GM19395 (cell line): ENCODE measurements around the gene SLIT3.

ENCODE experiments used
- ATAC-seq: cut with Tn5 transposase; IDR thresholded peaks from one replicate; pipeline ENCODE4 v1.9.1; 2021; ENCODE audit warnings: mild to moderate bottlenecking, moderate library complexity; ENCODE audit not compliant: unreplicated experiment

SLIT3 gene

GRCh38 chr5:168976311-168976970 is 324.5 kb downstream of the SLIT3 start:
- no peak for ATAC-seq

- no peak for ATAC-seq
These were observed 325.6 kb downstream of the SLIT3 start for GRCh38 chr5:168975331-168975730.

DNA sequence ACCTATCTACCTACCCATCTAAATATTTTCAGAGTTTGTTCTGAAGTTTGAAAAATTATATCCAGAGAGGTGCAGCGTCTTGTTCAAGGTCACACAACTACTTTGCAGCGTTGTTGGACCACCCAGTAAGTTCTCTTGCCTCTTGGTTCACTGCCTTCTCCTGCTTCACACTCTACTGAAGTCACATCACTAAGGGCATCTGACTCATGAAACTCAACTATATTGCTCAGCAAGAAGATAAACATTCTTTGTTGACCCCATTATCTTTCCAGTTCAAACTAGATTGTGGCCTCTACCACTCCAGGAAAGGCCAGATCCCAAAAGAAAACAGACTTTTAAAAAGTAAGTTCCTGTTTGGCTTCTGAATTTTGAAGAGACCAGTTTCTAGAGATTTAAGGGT is 326.9 kb downstream of the SLIT3 start:
- no peak for ATAC-seq

DNA sequence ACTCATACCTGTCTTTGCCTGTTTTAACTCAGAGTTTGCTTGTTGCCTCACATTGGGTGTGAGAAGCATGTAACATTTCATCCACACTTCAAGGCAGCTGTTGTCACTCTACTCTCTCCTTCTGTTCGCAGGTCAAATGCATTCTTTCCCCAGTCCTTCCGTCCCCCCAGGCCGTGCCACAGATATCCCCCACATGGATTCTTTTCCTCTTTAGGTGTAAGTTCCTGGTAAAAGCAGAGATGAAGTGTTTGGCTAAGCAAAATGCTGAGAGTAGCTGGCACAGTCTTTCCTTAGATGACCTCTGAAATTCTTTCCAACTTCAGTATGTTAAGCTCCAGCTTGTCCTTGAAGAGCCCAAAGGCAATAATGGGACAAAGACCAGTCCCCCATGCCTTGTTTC is 328.2 kb downstream of the SLIT3 start:
- ATAC-seq = no peak

GRCh38 chr5:168971100-168971499 is 329.8 kb downstream of the SLIT3 start:
- no peak for ATAC-seq

GRCh38 chr5:168969326-168969886 is 331.5 kb downstream of the SLIT3 start:
- no peak for ATAC-seq

DNA sequence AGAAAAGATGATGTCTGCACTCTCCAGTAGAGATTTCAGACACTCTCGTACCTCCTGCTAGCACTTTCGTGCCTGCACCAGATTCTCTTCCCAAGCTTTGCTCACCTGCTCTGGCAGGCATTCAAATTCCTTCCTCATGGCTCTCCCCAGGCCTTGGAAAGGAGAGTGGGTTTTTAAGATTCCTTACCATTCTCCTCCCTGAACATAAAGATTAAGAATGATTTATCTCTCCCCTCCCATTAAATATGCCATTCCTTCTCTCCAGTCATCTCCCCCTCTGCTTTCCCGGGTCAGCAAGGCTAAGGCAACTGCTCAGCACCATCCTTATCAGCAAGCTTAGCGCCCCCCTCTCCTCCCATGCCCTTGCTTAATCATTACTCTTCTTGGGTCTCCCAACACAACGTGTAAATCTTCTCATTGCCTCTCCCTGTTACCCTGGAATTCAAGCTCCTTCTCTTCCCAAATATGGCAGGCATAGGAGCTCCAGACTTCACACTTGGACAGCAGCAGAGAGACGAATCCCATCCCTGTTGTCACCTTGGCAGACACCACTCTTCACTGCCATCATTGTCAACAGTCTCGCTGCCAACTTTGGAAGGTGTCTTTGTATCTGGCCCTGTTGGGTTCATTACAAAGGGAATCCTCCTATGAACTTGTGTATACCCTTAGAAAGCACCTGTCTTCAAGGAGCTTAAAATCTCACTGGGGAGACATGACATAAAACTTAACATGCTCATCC is 332.9 kb downstream of the SLIT3 start:
- ATAC-seq = no peak

DNA sequence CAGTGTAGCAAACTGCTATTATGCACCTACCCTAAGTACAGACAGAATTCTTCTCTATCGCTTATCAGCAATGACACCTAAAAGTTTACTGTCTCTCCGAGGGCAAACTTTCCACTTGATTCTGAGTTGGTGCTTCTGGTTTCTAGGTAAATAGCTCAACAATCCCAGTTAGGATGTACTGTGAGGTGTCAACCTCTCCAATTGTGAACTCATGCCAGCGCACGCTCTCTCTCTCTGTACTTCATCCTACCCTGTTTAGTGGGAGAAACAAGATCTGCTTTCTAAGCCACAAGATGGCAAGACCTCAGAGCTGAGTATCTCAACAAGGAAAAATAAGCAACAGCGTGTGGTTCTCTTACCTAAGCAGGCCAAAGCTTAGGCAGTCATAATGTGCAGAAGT is 335.3 kb downstream of the SLIT3 start:
- no peak for ATAC-seq

- ATAC-seq = no peak
These were observed 336.8 kb downstream of the SLIT3 start for GRCh38 chr5:168964182-168964581.

DNA sequence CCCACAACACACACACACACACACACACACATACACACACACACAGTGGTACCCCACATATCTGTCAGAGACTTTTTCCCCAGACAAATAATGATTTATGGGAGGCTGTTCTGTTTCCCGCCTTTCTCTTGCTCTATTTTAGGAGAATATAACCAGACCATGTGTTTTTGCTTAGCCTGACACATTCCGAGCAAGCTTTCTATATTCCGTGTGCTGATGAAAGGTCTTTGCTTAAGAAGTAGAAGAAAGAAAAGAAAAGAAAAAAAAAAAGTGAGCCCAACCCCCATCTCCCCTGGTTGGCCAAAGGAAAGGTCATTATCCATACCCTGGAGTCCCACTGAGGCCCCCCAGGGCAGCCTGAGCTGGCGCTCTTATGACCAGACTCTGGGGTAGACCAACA is 338.6 kb downstream of the SLIT3 start:
- no peak for ATAC-seq

DNA sequence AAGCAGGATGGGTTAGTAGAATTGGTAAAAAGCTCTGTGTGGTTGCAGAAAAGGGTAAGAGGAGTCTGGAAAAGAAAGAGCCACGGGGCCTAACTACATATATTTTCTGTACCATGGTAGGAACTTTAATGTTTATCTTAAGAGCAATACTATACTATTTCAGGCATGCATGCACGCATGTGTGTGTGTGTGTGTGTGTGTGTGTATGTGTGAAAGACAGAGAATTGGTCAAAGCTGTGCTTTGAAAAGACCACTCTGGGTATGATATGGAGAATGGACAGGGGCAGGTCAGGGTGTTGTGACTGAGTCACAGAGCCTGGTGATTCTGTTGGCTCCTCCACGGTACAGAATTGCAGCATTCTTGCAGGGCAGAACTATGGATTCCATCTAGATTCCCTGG is 339.3 kb downstream of the SLIT3 start:
- no peak for ATAC-seq

DNA sequence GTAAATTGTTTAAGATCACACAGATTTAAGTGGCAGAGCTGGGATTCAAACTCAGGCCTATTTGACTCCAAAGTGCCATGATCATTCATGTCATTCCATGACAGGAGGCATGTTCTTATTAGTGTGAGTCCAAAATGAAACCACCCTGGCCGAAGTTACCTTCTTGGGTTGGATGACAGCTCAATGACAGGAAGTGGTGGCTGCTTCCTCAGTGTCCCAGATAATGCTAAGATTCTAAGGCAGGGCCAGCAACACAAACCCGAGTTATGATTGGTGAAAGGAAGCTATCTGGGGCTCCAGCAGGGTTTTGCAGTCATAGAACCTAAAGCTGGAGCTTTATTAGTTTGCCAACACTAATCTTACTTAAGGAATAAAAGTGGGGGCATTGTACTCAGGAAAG is 340.4 kb downstream of the SLIT3 start:
- no peak for ATAC-seq

- no peak for ATAC-seq
These were observed 347.6 kb downstream of the SLIT3 start for GRCh38 chr5:168953351-168953750.

- ATAC-seq = no peak
These were observed 348.7 kb downstream of the SLIT3 start for GRCh38 chr5:168952196-168952595.

DNA sequence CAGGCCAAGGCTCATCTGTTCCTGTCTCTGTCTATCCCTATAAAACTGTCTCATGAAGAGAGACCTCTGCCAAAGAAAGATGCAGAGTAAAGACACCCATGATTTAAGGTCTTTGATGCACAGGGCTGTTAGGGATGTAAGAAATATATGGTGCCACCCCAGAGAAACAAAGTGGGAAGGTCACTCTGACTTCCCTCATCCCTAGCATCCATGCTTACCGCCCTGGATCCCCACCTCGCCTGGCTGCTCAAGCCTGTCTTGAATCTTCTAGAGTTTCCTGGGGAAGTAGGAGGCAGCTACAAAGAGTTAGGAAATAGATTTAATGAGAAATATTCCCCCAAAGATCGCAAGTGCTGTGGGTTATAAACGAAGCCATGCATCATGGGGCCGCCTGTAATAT is 349.2 kb downstream of the SLIT3 start:
- ATAC-seq = no peak

DNA sequence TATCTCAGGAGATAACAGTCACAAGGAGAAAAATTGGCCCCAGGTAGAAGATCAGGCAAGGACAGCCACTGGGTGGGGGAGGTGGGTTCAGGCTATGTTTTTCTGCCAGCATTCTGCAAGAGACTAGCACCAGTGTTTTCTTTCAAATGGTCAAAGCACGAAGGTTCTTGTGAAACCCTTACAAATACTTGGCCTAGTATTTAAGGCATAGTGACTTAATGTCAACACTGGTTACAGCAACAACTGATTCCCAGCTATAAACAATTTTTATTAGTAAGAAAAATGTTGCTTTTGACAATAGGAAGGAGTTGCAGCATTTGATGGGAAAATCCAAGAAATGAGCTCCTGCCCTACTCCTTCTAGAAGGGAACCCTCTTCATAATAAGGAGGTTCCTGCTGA is 349.6 kb downstream of the SLIT3 start:
- no peak for ATAC-seq

DNA sequence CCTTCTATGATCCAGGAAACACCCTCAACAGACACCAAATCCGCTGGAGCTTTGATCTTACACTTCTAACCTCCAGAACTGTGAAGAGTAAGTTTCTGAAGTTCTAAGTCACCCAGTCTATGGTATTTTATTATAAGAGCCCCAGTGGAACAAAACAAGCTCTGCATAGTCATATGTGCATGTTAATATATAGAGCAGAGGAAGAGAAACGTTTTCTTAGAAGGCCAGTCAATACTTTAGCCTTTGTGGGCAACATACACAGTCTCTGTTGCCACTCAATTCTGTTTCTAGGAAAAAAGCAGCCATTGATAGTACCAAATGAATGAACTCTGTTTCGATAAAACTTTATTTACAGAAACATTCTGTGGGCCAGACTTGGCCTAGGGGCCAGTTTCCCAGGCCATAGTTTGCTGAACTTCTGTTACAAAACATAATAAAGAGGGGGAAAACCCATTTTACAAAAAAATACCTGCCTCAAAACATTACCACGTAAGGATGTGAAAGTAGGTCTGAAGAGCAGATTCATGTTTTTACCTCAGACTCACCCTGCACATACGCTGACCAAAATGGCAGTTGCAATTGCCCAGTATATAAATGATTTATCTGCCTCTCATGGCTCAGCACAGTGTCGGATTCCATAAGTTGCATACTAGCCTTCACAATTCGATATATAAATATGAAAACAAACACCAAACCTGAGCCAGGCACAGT is 350.5 kb downstream of the SLIT3 start:
- peak; percentile 69 for ATAC-seq

- ATAC-seq = no peak
These were observed 352.2 kb downstream of the SLIT3 start for GRCh38 chr5:168948746-168949145.

DNA sequence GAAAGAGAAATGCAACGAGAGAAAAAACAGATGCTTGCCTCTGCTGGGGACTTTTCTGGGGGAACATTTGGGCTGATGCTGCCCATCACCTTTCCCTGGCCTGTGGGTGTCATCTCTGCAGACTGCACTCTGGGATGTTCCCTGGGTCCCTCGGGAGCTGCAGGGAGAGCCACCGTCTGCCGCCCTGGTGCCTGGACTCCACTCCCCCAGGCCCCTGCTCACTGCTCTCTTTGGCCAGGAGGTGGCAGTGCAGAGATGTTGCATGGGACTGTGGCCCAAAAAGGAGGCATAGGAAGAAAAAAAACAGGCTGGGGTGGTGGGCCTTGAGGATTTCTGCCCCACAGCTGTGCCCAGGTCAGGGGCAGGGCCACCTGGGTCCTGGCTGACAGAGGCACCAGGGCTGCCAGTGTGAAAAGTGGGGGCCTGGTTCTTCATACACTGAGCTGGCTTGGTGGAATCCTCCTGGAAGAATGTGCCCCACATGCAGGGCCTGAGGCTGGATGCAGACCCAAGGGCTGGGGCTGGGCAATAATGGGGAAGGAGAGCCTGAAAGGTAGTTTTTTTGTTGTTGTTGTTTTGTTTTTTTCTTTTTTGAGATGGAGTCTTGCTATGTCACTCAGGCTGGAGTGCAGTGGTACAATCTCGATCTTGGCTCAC is 353.6 kb downstream of the SLIT3 start:
- ATAC-seq = no peak

DNA sequence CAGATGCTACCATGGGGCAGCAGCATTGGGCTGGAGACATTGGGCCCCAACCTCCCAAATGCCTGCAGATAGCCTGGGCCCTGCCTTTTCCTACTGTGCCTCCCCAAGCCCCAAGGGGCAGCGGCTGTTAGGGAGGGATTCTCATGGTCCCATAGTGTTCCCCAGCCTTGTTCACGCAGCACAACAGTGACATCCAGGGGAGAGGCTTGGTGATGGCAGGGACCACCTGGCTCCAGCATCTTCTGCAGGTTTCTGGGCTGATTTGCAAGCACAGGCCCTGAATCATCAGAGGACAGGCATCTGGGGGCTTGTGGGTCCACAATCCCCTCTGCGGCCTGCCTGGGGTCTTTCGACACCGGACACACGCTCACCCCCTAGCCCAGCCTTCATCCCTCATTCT is 354.6 kb downstream of the SLIT3 start:
- ATAC-seq = no peak

GRCh38 chr5:168944004-168944403 is 356.9 kb downstream of the SLIT3 start:
- no peak for ATAC-seq
